ENCODE measurements around the gene TXNL4B.

TXNL4B gene

DNA sequence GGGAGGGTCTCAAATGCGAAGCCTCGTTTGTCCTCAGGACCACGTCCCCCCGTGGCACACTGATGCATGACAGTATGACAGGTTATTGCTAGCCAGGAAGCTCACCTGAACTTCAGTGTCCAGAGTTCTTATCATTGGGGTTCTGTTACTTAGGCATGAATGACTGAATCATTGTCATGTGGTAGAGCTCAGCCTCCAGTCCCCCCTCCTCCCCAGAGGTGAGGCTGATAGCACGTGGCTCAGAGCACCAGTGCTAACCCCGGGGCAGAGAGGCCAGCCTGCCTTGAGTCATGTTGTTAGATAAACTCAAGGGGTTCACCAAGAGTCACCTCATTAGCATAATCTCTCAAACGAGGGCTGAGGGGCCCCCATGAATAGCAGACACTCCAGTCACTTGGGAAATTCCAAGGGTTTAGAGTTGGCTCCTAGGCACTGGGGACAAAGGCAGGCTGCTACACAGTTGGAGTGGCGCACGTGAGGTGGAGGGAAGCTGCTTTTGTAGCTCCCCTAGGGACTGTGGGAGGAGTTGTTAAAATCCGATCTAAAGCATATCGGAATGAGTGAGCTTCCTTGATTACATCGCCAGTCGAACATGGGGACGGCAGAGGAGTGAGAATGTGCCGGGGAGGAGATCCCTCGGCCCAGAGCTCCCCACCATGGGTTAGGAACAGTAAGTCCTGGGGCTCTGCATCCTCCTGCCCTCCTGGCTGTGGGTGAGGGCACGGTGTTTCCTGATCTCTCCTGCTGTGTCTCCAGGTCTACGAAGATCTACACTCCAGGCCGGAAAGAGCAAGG, 18.4 kb upstream of the TXNL4B start:
- H3K4me1 ChIP-seq = no peaks in the 10 kb centered on the region
- H3K36me3 ChIP-seq = peaks cover 60 to 68% (median 64%) of the 10 kb centered on the region in 3 donors
- no peak for DNase-seq
- TF ChIP-seq, protein P1, sequence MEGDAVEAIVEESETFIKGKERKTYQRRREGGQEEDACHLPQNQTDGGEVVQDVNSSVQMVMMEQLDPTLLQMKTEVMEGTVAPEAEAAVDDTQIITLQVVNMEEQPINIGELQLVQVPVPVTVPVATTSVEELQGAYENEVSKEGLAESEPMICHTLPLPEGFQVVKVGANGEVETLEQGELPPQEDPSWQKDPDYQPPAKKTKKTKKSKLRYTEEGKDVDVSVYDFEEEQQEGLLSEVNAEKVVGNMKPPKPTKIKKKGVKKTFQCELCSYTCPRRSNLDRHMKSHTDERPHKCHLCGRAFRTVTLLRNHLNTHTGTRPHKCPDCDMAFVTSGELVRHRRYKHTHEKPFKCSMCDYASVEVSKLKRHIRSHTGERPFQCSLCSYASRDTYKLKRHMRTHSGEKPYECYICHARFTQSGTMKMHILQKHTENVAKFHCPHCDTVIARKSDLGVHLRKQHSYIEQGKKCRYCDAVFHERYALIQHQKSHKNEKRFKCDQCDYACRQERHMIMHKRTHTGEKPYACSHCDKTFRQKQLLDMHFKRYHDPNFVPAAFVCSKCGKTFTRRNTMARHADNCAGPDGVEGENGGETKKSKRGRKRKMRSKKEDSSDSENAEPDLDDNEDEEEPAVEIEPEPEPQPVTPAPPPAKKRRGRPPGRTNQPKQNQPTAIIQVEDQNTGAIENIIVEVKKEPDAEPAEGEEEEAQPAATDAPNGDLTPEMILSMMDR (IDR thresholded peaks at IDR 0.05) = no peak
- no peak overlapping the region for H3K27ac ChIP-seq
- H3K4me3 ChIP-seq = no peak overlapping the region
- H3K27me3 ChIP-seq = no peaks in the 10 kb centered on the region
- no peaks in the 10 kb centered on the region for H3K9me3 ChIP-seq
- intact Hi-C loops (cut with DNase I; ENCODE audit: low total_unique reads) = no loop called here

DNA sequence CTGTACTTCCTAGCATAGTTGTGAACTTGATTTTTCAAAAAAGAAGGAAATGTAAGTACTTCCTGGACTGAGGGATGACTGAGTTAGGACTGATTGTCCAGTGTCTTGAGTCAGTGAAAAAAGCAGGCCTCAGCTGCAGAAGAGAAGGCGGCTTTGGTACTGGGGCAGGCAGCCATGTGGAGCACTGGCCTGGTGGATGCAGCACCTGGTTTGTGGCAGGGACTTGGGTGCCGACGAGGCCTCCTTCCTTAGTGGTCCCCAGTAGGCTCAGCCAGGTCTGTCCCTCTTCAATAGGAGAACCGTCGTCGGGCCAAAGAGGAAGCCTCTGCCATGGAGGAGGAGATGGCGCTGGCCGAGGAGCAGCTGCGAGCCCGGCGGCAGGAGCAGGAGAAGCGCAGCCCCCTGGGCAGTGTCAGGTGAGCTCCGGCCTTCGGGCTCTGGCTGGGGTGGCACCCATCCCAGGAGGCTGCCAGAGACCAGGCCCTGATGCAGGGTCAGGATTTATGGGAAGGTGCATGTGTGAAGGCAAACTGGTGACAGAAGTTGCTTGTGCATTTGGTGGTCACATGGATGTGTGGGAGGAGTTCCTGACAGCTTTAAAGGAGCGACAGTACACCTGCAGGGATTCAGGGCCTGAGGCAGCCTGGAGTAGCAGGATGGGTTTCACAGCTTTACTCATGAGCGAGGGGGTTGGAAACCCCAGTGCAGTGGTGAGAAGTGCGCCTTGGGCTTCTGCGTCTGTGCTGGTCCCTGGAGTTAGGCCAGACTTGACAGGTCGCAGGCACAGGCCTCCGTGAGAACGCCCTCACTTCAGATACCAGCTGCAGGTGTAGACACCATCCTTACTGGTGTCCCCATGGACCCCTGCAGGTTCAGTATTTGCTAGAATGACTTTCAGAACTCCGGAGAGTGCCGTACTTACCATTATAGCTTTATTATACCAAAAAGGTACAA, 17.5 kb upstream of the TXNL4B start:
- no peak for DNase-seq
- Histone ChIP-seq H3K27ac (no peak overlapping the region), H3K9me3 (no peaks in the 10 kb centered on the region), H3K36me3 (peaks cover 69 to 77% (median 73%) of the 10 kb centered on the region in 3 donors), H3K27me3 (no peaks in the 10 kb centered on the region), H3K4me3 (no peak overlapping the region), H3K4me1 (no peaks in the 10 kb centered on the region)
- intact Hi-C loops (cut with DNase I; ENCODE audit: low total_unique reads) = no loop called here
- TF ChIP-seq, protein P1 (IDR thresholded peaks at IDR 0.05) = no peak

DNA sequence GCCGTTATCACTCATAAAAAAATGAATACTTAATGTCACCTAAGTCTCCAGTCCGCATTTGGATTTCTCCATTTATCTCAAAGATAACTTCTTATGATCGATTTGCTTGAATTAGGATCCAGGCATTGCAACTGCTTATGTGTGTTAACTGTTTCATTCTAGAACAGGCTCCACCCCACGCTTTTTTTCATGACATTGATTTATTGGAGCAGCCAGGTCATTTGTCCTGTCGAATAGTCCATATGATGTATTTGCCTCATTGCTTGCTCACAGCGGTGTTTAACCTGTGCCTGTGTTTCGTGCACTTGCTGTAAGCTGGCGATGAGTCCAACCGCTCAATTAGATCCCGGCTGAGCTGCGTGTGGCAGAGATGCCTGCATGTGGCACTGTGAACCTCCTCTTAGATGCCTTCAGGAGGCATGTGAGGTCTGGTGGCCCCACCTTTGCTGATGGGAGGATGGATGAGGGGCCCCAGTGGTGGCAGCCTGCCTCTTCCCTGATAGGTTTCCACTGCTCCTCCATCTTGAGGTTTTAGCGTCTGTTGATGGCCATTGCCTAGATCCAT, 16.6 kb upstream of the TXNL4B start:
- Histone ChIP-seq H3K27ac (no peak overlapping the region), H3K27me3 (no peaks in the 10 kb centered on the region), H3K4me3 (no peak overlapping the region), H3K9me3 (no peaks in the 10 kb centered on the region), H3K36me3 (peaks cover 78 to 86% (median 82%) of the 10 kb centered on the region in 3 donors), H3K4me1 (no peaks in the 10 kb centered on the region)
- intact Hi-C loops (cut with DNase I; ENCODE audit: low total_unique reads) = no loop called here
- no peak for DNase-seq
- TF ChIP-seq, protein P1 (IDR thresholded peaks at IDR 0.05) = no peak

DNA sequence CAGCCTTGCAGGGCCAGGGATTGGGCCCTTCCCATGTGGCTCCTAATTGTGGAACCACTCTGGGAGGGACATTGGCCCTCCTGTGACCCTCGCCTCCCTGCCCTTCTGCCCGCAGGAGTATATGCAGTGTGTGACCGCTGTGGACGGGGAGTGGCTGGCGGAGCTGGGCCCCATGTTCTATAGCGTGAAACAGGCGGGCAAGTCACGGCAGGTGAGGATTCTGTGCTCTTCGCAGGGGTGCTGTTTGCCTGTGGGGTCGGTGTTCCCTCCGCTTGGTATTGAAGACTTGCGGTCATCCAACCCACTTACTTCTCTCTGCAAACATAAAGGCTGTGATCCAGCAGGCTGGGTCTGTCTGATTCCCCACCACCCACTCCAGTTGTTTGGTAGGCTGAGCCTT, 15.9 kb upstream of the TXNL4B start:
- Histone ChIP-seq H3K4me3 (no peak overlapping the region), H3K4me1 (no peaks in the 10 kb centered on the region), H3K9me3 (no peaks in the 10 kb centered on the region), H3K36me3 (peaks cover 85 to 94% (median 89%) of the 10 kb centered on the region in 3 donors), H3K27me3 (no peaks in the 10 kb centered on the region), H3K27ac (no peak overlapping the region)
- no peak for DNase-seq
- TF ChIP-seq, protein P1 (IDR thresholded peaks at IDR 0.05) = no peak
- intact Hi-C loops (cut with DNase I; ENCODE audit: low total_unique reads) = no loop called here

DNA sequence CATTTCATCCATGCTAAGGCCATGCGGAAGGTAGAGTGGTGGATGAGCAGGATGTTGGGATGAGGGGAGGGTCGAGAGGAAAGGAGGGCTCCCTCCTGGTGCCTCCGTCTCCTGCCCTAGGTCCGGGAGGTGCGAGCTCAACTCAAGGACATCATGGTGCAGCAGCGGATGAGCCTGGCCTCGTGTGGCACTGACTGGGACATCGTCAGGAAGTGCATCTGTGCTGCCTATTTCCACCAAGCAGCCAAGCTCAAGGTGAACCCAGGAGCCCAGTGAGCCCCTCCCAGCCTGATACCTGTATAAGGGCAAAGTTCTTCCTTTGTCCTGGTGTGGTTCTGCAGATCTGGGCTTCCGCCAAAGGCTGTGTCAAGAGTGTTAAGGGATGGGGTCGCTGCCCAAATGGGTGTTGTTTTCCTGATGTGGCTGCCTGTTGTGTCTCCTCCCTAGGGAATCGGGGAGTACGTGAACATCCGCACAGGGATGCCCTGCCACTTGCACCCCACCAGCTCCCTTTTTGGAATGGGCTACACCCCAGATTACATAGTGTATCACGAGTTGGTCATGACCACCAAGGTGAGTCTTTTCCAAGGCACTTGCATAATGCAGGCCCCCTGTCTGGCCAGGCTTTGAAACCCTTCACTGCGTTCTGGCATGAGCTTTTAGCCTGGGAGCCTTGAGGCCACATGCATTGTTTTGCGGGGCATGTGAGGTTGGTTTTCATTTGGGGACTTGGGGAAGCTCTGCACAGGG, 15.1 kb upstream of the TXNL4B start:
- Histone ChIP-seq H3K4me1 (no peaks in the 10 kb centered on the region), H3K4me3 (no peak overlapping the region), H3K27ac (no peak overlapping the region), H3K9me3 (no peaks in the 10 kb centered on the region), H3K27me3 (no peaks in the 10 kb centered on the region), H3K36me3 (peaks cover 93 to 100% (median 97%) of the 10 kb centered on the region in 3 donors)
- intact Hi-C loops (cut with DNase I; ENCODE audit: low total_unique reads) = no loop called here
- no peak for DNase-seq
- TF ChIP-seq, protein P1 (IDR thresholded peaks at IDR 0.05) = no peak
